Adrenal gland (tissue), 5 donors: ENCODE data around the gene RBFOX1.

Source experiments
- CTCF ChIP-seq, 6 experiments: fragments of 450-650 bp in 4 of 6; fragments of 200-600 bp in 2 of 6; sonication (generic) in 1 of 6; IDR thresholded peaks; 1 replicate in 5 of 6; 2 replicates in 1 of 6; pipeline versions ENCODE4 v1.5.1 to v1.8.0; 2016 to 2021; ENCODE audit warnings: antibody characterized with exemption in 6 of 6, mild to moderate bottlenecking in 2 of 6, moderate library complexity in 1 of 6
- POLR2A ChIP-seq, 2 donors: fragments of 450-650 bp; IDR thresholded peaks; one replicate each; pipeline ENCODE4 v1.6.1; 2017; ENCODE audit warnings: antibody characterized with exemption in 2 of 2, mild to moderate bottlenecking in 2 of 2, moderate library complexity in 1 of 2
- donor health status: DM: no; HTN: no; CAD: no.

- TF ChIP-seq POLR2A (IDR thresholded peaks at IDR 0.05) = no peak
- no peak for TF ChIP-seq CTCF (IDR thresholded peaks at IDR 0.05)
These were observed 296.3 kb downstream of the RBFOX1 start for GRCh38 chr16:7628981-7629380.
